Endometrial microvascular endothelial cells (primary cell): Measurements from ENCODE around the gene CWC22. TPM values are rescaled to one million over a fixed set of nuclear protein-coding genes. Genes with fewer than 3 reads are reported as not detected.
"Not testable (repeated sequence)": the region's sequence is repeated elsewhere in the genome, so short reads cannot be mapped to it uniquely, and the experiment has no call there.

Experiments
- in situ Hi-C: cut with HindIII; loops from 2 replicates; pipeline ENCODE4 v1.10.0; 2017; ENCODE audit warnings: low sequenced_read_pairs, low pct_unique_long_range_greater_than_20kb; ENCODE audit errors: inconsistent ontology term
- total RNA-seq: library from RNA; depleted of rRNA; stranded (reverse); fragments of >200 nt; gene quantifications from one replicate; pipeline ENCODE4 v1.2.3, GENCODE V29; 2015; ENCODE audit errors: inconsistent ontology term

The CWC22 gene
- total RNA-seq, 1 donor from 2014 or later = 17.1 TPM

DNA sequence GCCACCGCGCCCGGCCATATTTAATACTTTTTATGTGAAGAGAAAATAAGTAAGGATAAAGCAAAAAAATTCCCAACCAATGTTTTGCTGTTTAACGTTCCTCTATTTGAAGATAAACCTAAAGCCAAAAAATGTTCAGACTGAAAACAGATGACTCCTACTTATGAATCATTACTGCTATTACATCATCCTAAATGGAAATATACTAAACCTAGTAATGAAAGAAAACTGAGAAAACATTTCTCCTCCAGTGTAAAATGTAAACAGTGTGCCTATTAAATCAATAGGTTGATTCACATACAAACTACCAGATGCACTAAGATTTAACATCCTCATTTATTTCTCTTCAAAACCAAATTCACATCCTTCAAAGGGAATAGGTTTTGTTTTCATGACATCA lies 43.5 kb downstream of the CWC22 start:
- in situ Hi-C loops = no loop called here

DNA sequence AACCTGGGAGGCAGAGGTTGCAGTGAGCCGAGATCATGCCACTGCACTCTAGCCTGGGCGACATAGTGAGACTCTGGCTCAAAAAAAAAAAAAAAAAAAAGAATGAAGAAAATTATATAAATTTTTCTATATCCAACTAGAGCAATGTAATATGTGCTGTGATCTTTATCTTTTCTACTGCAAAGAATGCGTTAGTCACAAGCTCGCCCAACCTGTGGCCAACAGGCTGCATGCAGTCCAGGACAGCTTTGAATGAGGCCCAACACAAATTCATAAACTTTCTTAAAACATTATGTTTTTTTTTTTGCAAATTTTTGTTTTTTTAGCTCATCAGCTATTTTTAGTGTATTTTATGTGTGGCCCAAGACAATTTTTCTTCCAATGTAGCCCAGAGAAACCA lies 48.8 kb downstream of the CWC22 start:
- in situ Hi-C loops = not testable (repeated sequence)

DNA sequence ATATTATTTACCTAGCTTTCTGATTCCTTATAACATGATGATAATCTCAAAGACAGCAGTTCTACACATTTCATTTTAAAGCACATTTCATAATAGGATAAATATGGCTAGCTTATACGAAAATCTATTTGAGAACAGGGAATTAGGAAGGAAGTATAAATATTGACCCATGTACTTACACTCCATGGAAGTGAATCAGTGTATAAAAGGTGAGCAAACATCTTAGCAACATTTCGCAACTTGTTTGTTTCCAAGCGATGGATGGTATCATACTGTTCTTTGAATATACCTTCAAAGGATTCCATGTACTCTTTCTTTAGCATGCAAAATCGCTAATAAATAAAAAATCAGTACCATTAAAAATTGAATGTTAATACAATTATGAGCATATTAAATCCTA lies 53.1 kb downstream of the CWC22 start:
- in situ Hi-C loops = no loop called here

DNA sequence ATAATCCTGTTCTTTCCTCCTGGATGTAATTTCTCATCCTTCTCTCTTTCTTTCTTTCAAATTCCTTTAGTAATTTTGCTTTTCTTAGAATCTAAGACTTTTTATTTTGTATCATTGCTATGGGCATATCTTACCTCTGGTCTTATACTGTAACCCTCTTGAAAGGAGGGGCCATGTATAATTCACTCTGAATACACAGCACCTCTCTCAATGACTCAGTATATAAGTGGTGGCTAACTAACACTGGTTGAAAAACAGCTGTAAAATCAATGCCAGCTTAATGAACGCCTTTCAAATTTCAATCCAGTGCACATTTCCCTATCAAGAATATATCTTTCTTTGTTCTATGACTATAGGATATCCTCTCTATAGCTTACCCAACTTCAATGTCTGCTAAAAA lies 53.7 kb downstream of the CWC22 start:
- in situ Hi-C loops = no loop called here

DNA sequence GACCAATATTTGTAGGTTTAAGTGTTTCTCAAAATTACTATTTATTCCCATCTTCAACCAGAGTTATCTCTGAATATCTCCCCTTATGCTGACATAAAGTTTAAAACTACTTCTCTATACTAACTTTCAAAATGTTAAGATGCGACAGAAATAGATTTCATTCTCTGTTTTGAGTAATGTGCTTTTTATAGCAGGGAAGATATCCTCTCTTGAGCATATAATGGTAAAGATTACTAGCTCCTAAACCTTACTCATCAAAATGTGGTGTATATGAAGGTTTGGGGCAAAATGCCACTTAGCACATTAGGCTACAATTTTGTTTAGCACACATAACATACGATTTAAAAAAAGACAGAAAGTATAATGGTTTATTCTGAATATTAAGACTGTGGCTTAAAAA lies 54.4 kb downstream of the CWC22 start:
- in situ Hi-C loops = no loop called here

GRCh38 chr2:179951680-179952079 lies 55.4 kb downstream of the CWC22 start:
- in situ Hi-C loops = no loop called here

GRCh38 chr2:179950391-179950790 lies 56.7 kb downstream of the CWC22 start:
- in situ Hi-C loops = no loop called here

DNA sequence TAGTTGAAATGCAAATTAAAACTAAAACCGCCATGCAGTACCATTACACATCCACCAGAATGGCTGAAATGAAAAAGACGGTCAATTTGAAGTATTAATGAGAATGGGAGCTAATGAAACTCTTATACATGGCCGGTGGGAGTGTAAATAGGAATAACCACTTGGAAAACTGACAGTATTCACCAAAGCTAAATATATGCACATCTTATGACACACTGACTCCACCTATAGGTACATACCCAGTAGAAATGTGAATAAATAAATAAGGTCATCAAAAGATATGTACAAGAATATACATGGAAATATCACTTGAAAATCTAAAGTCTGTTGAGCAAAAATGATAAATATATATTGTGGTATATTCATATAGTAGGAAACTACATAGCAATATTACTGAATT lies 57.7 kb downstream of the CWC22 start:
- in situ Hi-C loops = no loop called here

GRCh38 chr2:179948058-179948457 lies 59.0 kb downstream of the CWC22 start:
- in situ Hi-C loops = no loop called here

DNA sequence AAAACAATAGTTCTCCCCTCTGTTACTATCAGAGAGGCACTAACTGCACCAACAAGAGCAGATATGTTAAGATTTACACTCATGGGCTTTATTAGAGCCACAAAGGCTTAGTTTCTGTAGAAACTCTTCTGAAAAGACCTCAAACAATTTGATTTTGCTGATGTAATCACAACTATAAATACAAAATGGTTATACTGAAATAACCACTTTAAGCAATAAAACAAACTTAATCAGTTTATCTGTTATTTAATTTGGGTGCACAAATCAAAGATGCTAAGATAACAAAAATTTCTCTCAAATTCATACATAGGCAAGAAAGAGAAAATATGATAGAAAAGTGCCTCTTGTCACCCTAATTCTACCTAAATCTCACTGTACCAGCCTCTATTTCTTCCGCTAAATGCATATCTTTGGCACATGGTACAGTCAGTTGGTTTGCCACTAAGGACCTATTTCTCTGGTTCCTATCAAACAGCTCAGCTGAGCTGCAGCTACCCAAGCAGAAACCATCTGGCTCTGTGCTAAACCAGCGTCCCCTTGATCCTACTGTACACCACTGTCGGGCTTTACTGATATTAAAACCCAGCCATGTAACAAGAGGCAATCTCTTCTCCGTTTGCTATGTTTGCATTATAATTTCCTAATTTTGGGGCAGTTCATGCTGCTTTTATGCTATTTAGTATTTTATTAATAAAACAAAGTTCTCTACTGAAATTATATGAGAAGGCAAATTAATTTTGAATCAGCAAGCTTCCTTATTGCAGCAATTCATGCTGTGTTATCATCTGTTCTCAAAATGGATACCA lies 60.1 kb downstream of the CWC22 start:
- in situ Hi-C loops = no loop called here

GRCh38 chr2:179946346-179946745 lies 60.8 kb downstream of the CWC22 start:
- in situ Hi-C loops = no loop called here

DNA sequence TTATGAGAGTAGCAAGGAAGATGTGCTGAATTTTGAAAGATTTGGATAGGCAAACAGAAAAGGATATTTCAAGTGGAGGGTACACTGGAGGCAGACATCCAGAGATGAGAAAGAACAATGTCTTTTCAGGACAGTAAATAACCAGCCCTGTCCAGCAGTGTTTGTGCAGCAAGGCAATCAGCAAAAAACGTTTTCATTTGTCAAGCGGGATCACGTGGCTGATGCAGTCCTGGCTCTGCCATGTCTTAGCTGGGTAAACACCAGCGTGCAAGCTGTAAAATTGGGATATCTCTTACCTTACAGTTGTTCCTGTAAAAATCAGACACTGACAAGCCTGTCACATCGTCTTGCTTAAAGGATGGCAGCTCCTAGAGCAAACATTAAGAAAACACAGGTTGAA lies 67.8 kb downstream of the CWC22 start:
- in situ Hi-C loops = no loop called here

DNA sequence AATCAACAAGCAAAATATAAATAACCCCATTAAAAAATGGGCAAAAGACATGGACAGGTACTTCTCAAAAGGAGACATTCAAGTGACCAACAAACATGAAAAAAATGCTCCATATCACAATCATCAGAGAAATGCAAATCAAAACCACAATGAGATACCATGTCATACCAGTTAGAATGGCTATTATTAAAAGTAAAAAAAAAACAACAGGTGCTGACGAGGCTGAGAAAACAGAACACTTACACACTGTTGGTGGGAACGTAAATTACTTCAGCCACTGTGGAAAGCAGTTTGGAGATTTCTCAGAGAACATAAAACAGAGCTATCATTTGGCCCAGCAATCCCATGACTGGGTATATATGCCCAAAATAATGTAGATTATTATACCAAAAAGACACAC lies 69.1 kb downstream of the CWC22 start:
- in situ Hi-C loops = no loop called here

- in situ Hi-C loops = no loop called here
These were observed 70.4 kb downstream of the CWC22 start for GRCh38 chr2:179936654-179937053.

- in situ Hi-C loops = no loop called here
These were observed 71.0 kb downstream of the CWC22 start for GRCh38 chr2:179936141-179936540.

DNA sequence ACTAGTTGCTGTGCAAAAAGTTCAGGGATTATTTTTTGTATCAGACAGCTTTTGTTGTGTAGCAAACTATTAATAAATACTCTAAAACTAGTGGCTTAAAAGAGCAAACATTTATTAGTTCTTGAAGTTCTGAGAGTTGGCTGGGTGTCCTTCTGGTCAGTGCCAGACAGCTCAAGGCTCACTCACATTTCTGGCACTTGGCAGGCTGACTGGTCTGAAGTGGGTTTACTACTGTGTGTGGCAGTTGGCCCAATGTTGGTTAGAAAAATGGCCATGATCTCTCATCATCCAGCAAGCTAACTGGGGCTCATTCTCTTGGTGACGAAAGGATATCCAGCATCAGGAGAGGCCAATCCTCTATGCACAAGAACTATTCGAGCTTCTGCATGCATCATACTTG lies 74.3 kb downstream of the CWC22 start:
- in situ Hi-C loops = no loop called here

- in situ Hi-C loops = no loop called here
These were observed 75.6 kb downstream of the CWC22 start for GRCh38 chr2:179931502-179931901.

DNA sequence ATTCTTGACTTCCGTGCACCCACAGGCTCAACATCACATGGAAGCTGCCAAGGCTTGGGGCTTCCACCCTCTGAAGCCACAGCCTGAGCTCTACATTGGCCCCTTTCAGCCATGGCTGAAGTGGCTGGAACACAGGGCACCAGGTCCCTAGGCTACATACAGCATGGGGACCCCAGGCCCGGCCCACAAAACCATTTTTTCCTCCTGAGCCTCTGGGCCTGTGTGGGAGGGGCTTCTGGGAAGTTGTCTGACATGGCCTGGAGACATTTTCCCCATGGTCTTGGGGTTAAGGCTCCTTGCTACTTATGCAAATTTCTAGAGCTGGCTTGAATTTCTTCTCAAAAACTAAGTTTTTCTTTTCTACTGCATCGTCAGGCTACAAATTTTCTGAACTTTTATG lies 77.1 kb downstream of the CWC22 start:
- in situ Hi-C loops = not testable (repeated sequence)

DNA sequence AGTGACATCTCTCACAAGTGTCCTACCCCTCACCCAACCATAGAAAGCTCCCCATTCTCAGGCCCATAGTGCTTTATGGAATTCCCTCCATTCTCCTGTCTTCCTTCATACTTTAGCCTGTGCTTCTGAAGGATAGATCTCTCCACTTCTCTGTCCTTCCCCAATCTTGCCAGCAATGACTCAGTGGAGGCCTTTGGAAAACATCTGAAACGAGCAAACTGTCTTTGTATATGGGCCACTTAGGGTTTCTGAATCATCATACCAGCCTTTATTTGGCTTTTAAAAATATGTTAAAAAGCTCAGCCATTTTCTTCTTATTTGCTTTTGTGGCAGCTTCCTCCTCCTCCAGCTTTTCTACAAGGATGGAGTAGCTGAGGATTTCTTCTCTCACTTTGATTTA lies 80.1 kb downstream of the CWC22 start:
- in situ Hi-C loops = no loop called here

DNA sequence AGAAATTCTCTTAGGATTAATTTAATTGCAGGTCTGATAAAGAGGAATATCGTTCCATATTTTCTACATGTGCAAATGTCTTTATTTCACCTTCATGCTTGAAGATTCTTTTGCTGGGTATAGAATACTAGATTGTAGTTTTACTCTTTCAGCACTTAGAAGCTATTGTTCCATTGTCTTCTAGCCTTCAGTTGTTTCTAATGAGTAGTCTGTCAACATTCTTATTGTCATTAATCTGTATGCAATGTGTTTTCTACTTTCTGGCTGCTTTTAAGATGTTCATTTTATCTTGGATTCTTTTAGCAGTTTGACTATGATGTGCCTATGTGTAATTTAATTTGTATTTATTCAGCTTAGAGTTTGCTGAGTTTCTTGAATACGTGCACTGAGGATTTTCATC lies 81.4 kb downstream of the CWC22 start:
- in situ Hi-C loops = no loop called here

DNA sequence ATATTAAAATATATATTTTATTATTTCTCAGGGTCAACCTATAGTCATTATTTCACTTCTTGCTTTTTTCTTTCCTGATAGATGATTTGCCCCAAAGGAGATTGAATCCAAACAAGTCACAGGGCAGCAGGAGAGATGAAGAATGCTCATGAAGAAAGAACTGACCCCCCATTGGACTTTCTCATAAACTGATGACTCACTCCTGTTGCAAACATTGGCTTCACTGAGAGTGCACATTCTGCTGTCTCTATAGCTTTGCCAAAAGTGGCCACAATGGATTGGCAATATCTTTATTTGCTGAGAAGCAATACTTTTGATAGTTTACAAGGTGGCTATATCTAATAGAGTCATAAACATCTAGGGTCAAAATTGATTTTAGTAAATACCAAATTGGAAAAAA lies 89.8 kb downstream of the CWC22 start:
- in situ Hi-C loops = no loop called here
